Ovary (tissue), 10 donors: ENCODE data around the gene DTX4. TPM values are rescaled to one million over a fixed set of nuclear protein-coding genes. Genes with fewer than 3 reads are reported as not detected.
A peak's percentile ranks its signal among the peaks of the same experiment; 100 is the strongest.
"Not testable (repeated sequence)": the region's sequence is repeated elsewhere in the genome, so short reads cannot be mapped to it uniquely, and the experiment has no call there.

Experiments
- DNase-seq, 5 donors: peaks; one replicate each; pipeline ENCODE4 v3.0.0-alpha.2; 2019 to 2020
- H3K27ac ChIP-seq, 2 donors: fragments of 200-600 bp; one replicate each; pipeline versions ENCODE4 v1.5.1 to v1.8.0; 2019 to 2022
- H3K27me3 ChIP-seq: fragments of 200-600 bp; one replicate; pipeline ENCODE4 v1.8.0; 2022
- H3K36me3 ChIP-seq: fragments of 200-600 bp; sonication (generic); one replicate; pipeline ENCODE4 v1.5.1; 2019
- H3K4me1 ChIP-seq: one replicate; pipeline ENCODE4 v1.8.1; 2013; ENCODE audit warnings: mild to moderate bottlenecking, moderate library complexity; ENCODE audit not compliant: insufficient read depth
- H3K4me3 ChIP-seq: fragments of 200-600 bp; sonication (generic); one replicate; pipeline ENCODE4 v1.5.1; 2017
- H3K9me3 ChIP-seq, 2 donors: fragments of 200-600 bp in 1 of 2; sonication (generic) in 1 of 2; one replicate each; pipeline versions ENCODE4 v1.5.1 to v1.8.1; 2013 to 2019; ENCODE audit warnings: mild to moderate bottlenecking in 1 of 2, moderate library complexity in 1 of 2
- EP300 ChIP-seq: sonication (generic); formaldehyde crosslinking; IDR thresholded peaks from one replicate; pipeline ENCODE4 v1.6.1; 2017; ENCODE audit warnings: antibody characterized with exemption
- POLR2A ChIP-seq: fragments of 450-650 bp; IDR thresholded peaks from one replicate; pipeline ENCODE4 v1.6.1; 2017; ENCODE audit warnings: antibody characterized with exemption, mild to moderate bottlenecking, moderate library complexity
- WGBS, 3 donors: extraction: QIAGEN DNeasy Blood & Tissue Kit in 1 of 3; methylation state at CpG; one replicate each; pipeline versions ENCODE4 v1.1.5 to v1.1.7; 2013 to 2017; 5-methylcytosine and 5-hydroxymethylcytosine counted together
- intact Hi-C, 4 donors: fragments of 100-400 bp; cut with DNase I; formaldehyde crosslinking; loops; one replicate each; pipeline versions ENCODE4 v1.11.0 to v1.15.1; 2022 to 2023
- long read RNA-seq, 3 donors: library from polyadenylated mRNA in 2 of 3; unstranded in 2 of 3; transcript quantifications; one replicate each; pipeline ENCODE4 v2.0.0 and lab custom pipeline, GENCODE V29; 2021 to 2026
- polyA plus RNA-seq, 2 donors: library from polyadenylated mRNA; stranded (reverse); fragments of 200-250 nt in 1 of 2; fragments of 350-450 nt in 1 of 2; fragmentation: Illumina TruSeq in 1 of 2; extraction: RNeasy Lipid Tissue Mini Kit (QIAGEN cat#74804) in 1 of 2; gene quantifications; one replicate each; pipeline ENCODE4 v1.2.3, GENCODE V29; 2013 to 2014
- total RNA-seq, 7 donors: library from RNA; depleted of rRNA in 2 of 7; stranded (reverse); fragments of >200 nt in 2 of 7; fragmentation: NEBNext Ultra II Directional in 3 of 7; extraction: Animal tissue kit (Norgen Biotek cat#: 25700) in 3 of 7; gene quantifications; one replicate each; pipeline versions ENCODE4 v1.1.0 to v1.2.4, GENCODE V29; 2016 to 2023
- TF ChIP-seq, protein P1 (sequence below), 3 donors: fragments of 450-650 bp in 2 of 3; fragments of 200-600 bp in 1 of 3; IDR thresholded peaks; one replicate each; pipeline versions ENCODE4 v1.5.1 to v1.8.0; 2016 to 2022; ENCODE audit warnings: antibody characterized with exemption in 3 of 3, mild to moderate bottlenecking in 1 of 3
- donor health status: DM: no; HTN: no; CAD: no; lungs with moderate emphysema.
- donor health status: DM: no; HTN: no; CAD: no.
- donor health status: Bipolar disorder and iron deficiency.
- donor health status: DM: yes; HTN: yes; CAD: no.
- donor health status: DM: no; HTN: no; CAD: no.
- donor health status: DM: yes; HTN: yes; CAD: no.

DTX4 gene
- 10 to 100 TPM in 6 of 7 donors, 1 to 10 TPM in 1; 6.1 to 20.3 (median 16.8) TPM for total RNA-seq
- 10 to 100 TPM; 18.5 to 21.5 TPM for polyA plus RNA-seq
- long read RNA-seq, donor 1, partial matches to known transcripts: 0 of 3 reads
- long read RNA-seq, donor 1, other reads (novel, unspliced or antisense): 3 of 3 reads
- long read RNA-seq, donor 2, full-length matches to known transcripts: 2 of 29 reads
- long read RNA-seq, donor 2, partial matches to known transcripts: 27 of 29 reads
- long read RNA-seq, donor 2, other reads (novel, unspliced or antisense): 0 of 29 reads
- long read RNA-seq, donor 3, full-length matches to known transcripts: 7 of 49 reads
- long read RNA-seq, donor 3, partial matches to known transcripts: 40 of 49 reads
- long read RNA-seq, donor 3, other reads (novel, unspliced or antisense): 2 of 49 reads

- no peaks in the 10 kb centered on the region for H3K36me3 ChIP-seq
Measured at GRCh38 chr11:59171508-59172322, at the start of gene DTX4. DTX4 (plus strand) TSS chr11:59172132; CDS start chr11:59172596, 464 bp downstream.

GRCh38 chr11:59135648-59136461, 36.1 kb upstream of the DTX4 start:
- Histone ChIP-seq H3K27ac (no peak overlapping the region), H3K4me3 (no peak overlapping the region), H3K9me3 (peaks cover 0 to 6% of the 10 kb centered on the region in 2 donors), H3K36me3 (no peaks in the 10 kb centered on the region), H3K4me1 (no peaks in the 10 kb centered on the region), H3K27me3 (no peaks in the 10 kb centered on the region)
- DNase-seq: peak; percentile 68 to 86 (median 79)
- no peak for TF ChIP-seq POLR2A
- TF ChIP-seq, protein P1, sequence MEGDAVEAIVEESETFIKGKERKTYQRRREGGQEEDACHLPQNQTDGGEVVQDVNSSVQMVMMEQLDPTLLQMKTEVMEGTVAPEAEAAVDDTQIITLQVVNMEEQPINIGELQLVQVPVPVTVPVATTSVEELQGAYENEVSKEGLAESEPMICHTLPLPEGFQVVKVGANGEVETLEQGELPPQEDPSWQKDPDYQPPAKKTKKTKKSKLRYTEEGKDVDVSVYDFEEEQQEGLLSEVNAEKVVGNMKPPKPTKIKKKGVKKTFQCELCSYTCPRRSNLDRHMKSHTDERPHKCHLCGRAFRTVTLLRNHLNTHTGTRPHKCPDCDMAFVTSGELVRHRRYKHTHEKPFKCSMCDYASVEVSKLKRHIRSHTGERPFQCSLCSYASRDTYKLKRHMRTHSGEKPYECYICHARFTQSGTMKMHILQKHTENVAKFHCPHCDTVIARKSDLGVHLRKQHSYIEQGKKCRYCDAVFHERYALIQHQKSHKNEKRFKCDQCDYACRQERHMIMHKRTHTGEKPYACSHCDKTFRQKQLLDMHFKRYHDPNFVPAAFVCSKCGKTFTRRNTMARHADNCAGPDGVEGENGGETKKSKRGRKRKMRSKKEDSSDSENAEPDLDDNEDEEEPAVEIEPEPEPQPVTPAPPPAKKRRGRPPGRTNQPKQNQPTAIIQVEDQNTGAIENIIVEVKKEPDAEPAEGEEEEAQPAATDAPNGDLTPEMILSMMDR (IDR thresholded peaks at IDR 0.05): peak; percentile 75 to 89 (median 77)
- WGBS, 3 donors: 14 to 16% (median 15%) methylated on average over 17 to 20 of the region's 20 CpGs
- intact Hi-C loops: loop anchor here in 1 of 4 donors (10.0 kb wide), 1 partner anchor 481 kb away; no protein-coding TSS in a partner anchor

More at GRCh38 chr11:59171508-59172322, at the start of gene DTX4:
- H3K9me3 ChIP-seq: no peaks in the 10 kb centered on the region
- DNase-seq: peak; percentile 92 to 96 (median 95)
- WGBS, 3 donors: 0 to 1% (median 1%) methylated on average over 59 to 64 of the region's 64 CpGs
- TF ChIP-seq POLR2A (peak; percentile 20), EP300 (no peak)
- TF ChIP-seq, protein P1 (IDR thresholded peaks at IDR 0.05): peak; percentile 93 to 95 (median 94)
- H3K4me3 ChIP-seq: peak within 1 kb of the TSS; percentile 68
- intact Hi-C loops: loop anchor here (2.0 to 10.0 kb wide), 6 partner anchors 33 to 116 kb away; no protein-coding TSS in a partner anchor
- no peaks in the 10 kb centered on the region for H3K27me3 ChIP-seq
- peak within 1 kb of the TSS; percentile 73 to 80 for H3K27ac ChIP-seq
- peaks cover 22% of the 10 kb centered on the region for H3K4me1 ChIP-seq

- H3K9me3 ChIP-seq, H3K4me3 ChIP-seq, H3K27me3 ChIP-seq, DNase-seq, H3K4me1 ChIP-seq, H3K27ac ChIP-seq, H3K36me3 ChIP-seq: not testable (repeated sequence)
- intact Hi-C loops: loop anchor here in 1 of 4 donors (10.0 kb wide), 1 partner anchor 482 kb away; no protein-coding TSS in a partner anchor
- WGBS, 3 donors: 26 to 39% (median 37%) methylated on average over 6 of the region's 6 CpGs
Measured at GRCh38 chr11:59136551-59136950, 35.4 kb upstream of the DTX4 start.

DNA sequence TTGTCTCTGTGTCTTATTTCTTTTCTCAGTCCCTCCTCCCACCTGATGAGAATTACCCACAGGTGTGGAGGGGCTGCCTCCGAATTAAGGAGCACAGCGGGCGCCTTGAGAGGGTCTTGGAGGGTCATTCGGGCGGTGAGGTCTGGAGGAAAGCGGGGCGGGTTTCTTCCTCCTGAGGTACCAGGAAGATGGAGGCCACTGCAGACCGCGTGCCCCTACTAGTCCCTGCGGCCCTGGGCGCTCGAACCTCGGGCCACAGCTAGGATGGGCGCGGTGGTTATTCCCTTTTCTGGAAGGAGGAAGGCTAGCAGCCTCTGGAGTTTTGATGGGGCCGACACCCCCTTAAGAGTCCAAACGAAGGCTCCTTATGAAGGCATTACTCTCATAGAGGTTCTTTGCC, 34.7 kb upstream of the DTX4 start:
- Histone ChIP-seq H3K36me3 (no peaks in the 10 kb centered on the region), H3K9me3 (no peaks in the 10 kb centered on the region), H3K27me3 (no peaks in the 10 kb centered on the region), H3K4me1 (no peaks in the 10 kb centered on the region), H3K27ac (no peak overlapping the region), H3K4me3 (no peak overlapping the region)
- no peak for DNase-seq
- intact Hi-C loops: loop anchor here in 1 of 4 donors (10.0 kb wide), 1 partner anchor 482 kb away; no protein-coding TSS in a partner anchor
- WGBS, 3 donors: 94 to 95% (median 95%) methylated on average over 17 of the region's 17 CpGs
- TF ChIP-seq POLR2A (no peak), EP300 (no peak)
- TF ChIP-seq, protein P1 (IDR thresholded peaks at IDR 0.05): no peak
